Esophagus squamous epithelium (tissue), 5 donors: ENCODE measurements around the gene ANXA9. TPM values are rescaled to one million over a fixed set of nuclear protein-coding genes. Genes with fewer than 3 reads are reported as not detected.

Source experiments
- DNase-seq: peaks from one replicate; lab custom pipeline; 2025; lab: John Stamatoyannopoulos, UW
- H3K27ac ChIP-seq, 4 donors: fragments of 200-600 bp; sonication (generic); one replicate each; pipeline ENCODE4 v1.5.1; 2016 to 2019; ENCODE audit warnings: mild to moderate bottlenecking in 1 of 4
- H3K27me3 ChIP-seq, 4 donors: fragments of 200-600 bp; sonication (generic); 1 replicate in 3 of 4; 2 replicates in 1 of 4; pipeline versions ENCODE4 v1.5.1 to v1.6.0; 2017 to 2021; ENCODE audit warnings: antibody characterized with exemption in 1 of 4
- H3K36me3 ChIP-seq, 3 donors: fragments of 200-600 bp; sonication (generic); one replicate each; pipeline ENCODE4 v1.5.1; 2016 to 2019
- H3K4me1 ChIP-seq, 3 donors: fragments of 200-600 bp; sonication (generic); one replicate each; pipeline ENCODE4 v1.5.1; 2017 to 2019
- H3K4me3 ChIP-seq, 4 donors: fragments of 200-600 bp; sonication (generic); 1 replicate in 3 of 4; 2 replicates in 1 of 4; pipeline ENCODE4 v1.5.1; 2016 to 2019; ENCODE audit warnings: mild to moderate bottlenecking in 2 of 4, moderate library complexity in 1 of 4
- H3K9me3 ChIP-seq, 3 donors: fragments of 200-600 bp; sonication (generic); one replicate each; pipeline ENCODE4 v1.5.1; 2016 to 2019
- POLR2A ChIP-seq, 4 donors: fragments of 450-650 bp; IDR thresholded peaks; one replicate each; pipeline ENCODE4 v1.6.1; 2017; ENCODE audit warnings: antibody characterized with exemption in 4 of 4, mild to moderate bottlenecking in 4 of 4, moderate library complexity in 3 of 4
- WGBS, 2 donors: methylation state at CpG; one replicate each; pipeline ENCODE4 v1.1.5; 2018; 5-methylcytosine and 5-hydroxymethylcytosine counted together
- intact Hi-C: fragments of 100-400 bp; cut with DNase I; formaldehyde crosslinking; loops from one replicate; pipeline ENCODE4 v1.15.0; 2022
- total RNA-seq, 4 donors: library from RNA; depleted of rRNA; stranded (reverse); fragments of >200 nt; gene quantifications; one replicate each; pipeline ENCODE4 v1.1.0, GENCODE V29; 2016
- TF ChIP-seq, protein P1 (sequence below), 6 experiments: fragments of 450-650 bp in 4 of 6; fragments of 200-600 bp in 2 of 6; sonication (generic) in 2 of 6; IDR thresholded peaks; one replicate each; pipeline ENCODE4 v1.5.1; 2016 to 2019; ENCODE audit warnings: antibody characterized with exemption in 6 of 6, mild to moderate bottlenecking in 4 of 6, moderate library complexity in 4 of 6
- donor health status: DM: yes; HTN: yes; CAD: no.

The ANXA9 gene
- total RNA-seq, 4 donors from 2014 or later: 1.2 to 7.8 (median 4.4) TPM

DNA sequence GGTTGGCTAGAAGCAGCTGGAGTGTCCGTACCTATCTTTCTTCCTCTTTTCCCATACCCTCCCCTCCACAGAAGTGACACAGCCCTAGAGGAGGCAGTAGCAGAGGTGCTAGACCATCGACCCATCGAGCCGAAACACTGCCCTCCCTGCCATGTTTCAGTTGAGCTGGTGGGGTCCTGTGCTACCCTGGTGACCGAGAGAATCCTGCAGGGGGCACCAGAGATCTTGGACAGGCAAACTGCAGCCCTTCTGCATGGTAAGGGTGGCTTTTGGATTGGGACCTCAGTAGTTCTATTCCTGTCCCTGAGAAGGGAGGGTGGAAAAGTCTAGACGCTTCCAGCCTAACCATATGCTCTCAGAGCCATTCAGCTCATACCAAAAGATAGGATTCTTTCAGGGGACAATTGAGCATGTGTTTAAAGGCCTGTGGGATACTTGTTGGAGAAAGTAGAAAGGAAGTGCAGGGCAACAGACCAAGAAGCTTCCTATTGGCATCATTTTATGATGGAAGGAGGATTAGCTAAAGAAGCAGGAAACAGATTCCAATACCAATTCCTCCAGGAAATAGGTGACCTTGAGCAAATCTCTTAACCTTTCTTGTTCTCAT lies 42.6 kb downstream of the ANXA9 start:
- no peaks in the 10 kb centered on the region for H3K27me3 ChIP-seq
- no peak overlapping the region for H3K4me3 ChIP-seq
- peaks cover 0 to 90% (median 10%) of the 10 kb centered on the region in 3 donors for H3K36me3 ChIP-seq
- H3K27ac ChIP-seq: peak overlapping the region in 1 of 4 donors; percentile 30
- 24 to 29% methylated on average over 2 to 4 of the region's 6 CpGs for whole genome bisulfite sequencing, 2 donors
- intact Hi-C loops: loop anchor here (10.0 kb wide), 1 partner anchor 110 kb away; no protein-coding TSS in a partner anchor
- no peaks in the 10 kb centered on the region for H3K9me3 ChIP-seq
- no peak for TF ChIP-seq POLR2A (IDR thresholded peaks at IDR 0.05)
- TF ChIP-seq, protein P1, sequence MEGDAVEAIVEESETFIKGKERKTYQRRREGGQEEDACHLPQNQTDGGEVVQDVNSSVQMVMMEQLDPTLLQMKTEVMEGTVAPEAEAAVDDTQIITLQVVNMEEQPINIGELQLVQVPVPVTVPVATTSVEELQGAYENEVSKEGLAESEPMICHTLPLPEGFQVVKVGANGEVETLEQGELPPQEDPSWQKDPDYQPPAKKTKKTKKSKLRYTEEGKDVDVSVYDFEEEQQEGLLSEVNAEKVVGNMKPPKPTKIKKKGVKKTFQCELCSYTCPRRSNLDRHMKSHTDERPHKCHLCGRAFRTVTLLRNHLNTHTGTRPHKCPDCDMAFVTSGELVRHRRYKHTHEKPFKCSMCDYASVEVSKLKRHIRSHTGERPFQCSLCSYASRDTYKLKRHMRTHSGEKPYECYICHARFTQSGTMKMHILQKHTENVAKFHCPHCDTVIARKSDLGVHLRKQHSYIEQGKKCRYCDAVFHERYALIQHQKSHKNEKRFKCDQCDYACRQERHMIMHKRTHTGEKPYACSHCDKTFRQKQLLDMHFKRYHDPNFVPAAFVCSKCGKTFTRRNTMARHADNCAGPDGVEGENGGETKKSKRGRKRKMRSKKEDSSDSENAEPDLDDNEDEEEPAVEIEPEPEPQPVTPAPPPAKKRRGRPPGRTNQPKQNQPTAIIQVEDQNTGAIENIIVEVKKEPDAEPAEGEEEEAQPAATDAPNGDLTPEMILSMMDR (IDR thresholded peaks at IDR 0.05): peak; percentile 69 to 85 (median 76)
- DNase-seq: no peak
- H3K4me1 ChIP-seq: peaks cover 0 to 8% (median 3%) of the 10 kb centered on the region in 3 donors

DNA sequence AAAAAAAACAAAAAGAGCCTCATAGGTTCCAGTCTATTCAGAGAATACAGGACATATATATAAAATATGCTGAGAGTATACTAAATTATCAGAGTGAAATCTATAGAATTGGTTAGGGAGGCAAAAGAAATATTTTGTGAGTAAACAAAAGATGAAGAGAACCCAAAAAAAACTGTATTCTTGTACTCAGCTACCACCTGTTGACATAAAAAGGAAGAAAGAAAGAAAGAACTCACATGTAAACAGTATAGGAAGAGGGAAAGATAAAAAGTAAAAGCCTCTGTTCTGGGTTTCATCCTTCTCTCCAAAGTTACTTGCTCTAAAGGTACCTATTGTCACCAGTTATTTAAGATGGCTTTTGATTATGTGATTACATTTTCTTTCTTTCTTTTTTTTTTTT lies 44.4 kb downstream of the ANXA9 start:
- no peaks in the 10 kb centered on the region for H3K9me3 ChIP-seq
- H3K27me3 ChIP-seq: no peaks in the 10 kb centered on the region
- peaks cover 4 to 91% (median 10%) of the 10 kb centered on the region in 3 donors for H3K36me3 ChIP-seq
- DNase-seq: no peak
- H3K4me1 ChIP-seq: peaks cover 0 to 8% (median 3%) of the 10 kb centered on the region in 3 donors
- no peak overlapping the region for H3K4me3 ChIP-seq
- no peak overlapping the region for H3K27ac ChIP-seq
- no peak for TF ChIP-seq POLR2A (IDR thresholded peaks at IDR 0.05)
- TF ChIP-seq, protein P1 (IDR thresholded peaks at IDR 0.05): no peak
- intact Hi-C loops: loop anchor here (10.0 kb wide), 1 partner anchor 108 kb away; no protein-coding TSS in a partner anchor

DNA sequence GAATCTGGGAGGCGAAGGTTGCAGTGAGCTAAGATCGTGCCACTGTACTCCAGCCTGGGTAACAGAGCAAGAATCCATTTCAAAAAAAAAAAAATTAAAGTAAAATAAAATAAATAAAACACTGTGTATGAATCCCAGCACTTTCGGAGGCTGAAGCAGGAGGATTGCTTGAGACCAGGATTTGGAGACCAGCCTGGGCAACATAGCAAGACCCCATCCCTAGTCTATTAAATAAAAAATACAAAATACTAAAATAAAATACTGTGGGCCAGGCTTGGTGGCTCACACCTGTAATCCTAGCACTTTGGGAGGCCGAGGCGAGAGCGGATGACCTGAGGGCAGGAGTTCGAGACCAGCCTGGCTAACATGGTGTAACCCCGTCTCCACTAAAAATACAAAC lies 50.1 kb downstream of the ANXA9 start:
- no peak overlapping the region for H3K4me3 ChIP-seq
- no peaks in the 10 kb centered on the region for H3K27me3 ChIP-seq
- H3K9me3 ChIP-seq: no peaks in the 10 kb centered on the region
- peaks cover 3 to 80% (median 4%) of the 10 kb centered on the region in 3 donors for H3K36me3 ChIP-seq
- WGBS, 2 donors: 92 to 99% methylated on average over 8 of the region's 8 CpGs
- H3K27ac ChIP-seq: no peak overlapping the region
- no peak for TF ChIP-seq POLR2A (IDR thresholded peaks at IDR 0.05)
- TF ChIP-seq, protein P1 (IDR thresholded peaks at IDR 0.05): no peak
- DNase-seq: no peak
- intact Hi-C loops: no loop called here
- peaks cover 0 to 32% (median 0%) of the 10 kb centered on the region in 3 donors for H3K4me1 ChIP-seq

DNA sequence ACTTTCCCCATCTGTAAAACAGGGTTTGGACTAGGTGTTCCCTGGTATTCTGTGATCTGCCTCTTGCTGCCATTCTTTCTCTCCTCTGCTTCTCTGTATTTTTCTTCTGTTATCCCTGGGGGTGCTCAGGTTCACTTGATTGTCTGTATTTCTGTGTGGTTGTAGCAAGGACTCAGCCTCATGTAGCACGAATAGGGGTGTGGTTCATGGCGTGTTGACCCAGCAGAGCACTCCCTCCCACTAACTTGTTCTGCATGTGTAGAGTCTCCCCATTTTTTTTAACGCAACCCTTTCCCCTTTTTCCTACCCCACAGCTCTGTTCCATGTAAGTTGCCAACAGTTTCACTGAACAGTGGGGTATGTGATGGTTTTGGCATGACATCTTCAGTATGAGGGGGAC lies 53.1 kb downstream of the ANXA9 start:
- Histone ChIP-seq H3K4me1 (peaks cover 0 to 40% (median 0%) of the 10 kb centered on the region in 3 donors), H3K27ac (peak overlapping the region; percentile 45 to 90 (median 80)), H3K36me3 (peaks cover 3 to 72% (median 4%) of the 10 kb centered on the region in 3 donors), H3K27me3 (no peaks in the 10 kb centered on the region), H3K4me3 (no peak overlapping the region), H3K9me3 (no peaks in the 10 kb centered on the region)
- TF ChIP-seq, protein P1 (IDR thresholded peaks at IDR 0.05): no peak
- no peak for TF ChIP-seq POLR2A (IDR thresholded peaks at IDR 0.05)
- no peak for DNase-seq
- WGBS, 2 donors: 75 to 77% methylated on average over 3 of the region's 3 CpGs
- intact Hi-C loops: no loop called here

DNA sequence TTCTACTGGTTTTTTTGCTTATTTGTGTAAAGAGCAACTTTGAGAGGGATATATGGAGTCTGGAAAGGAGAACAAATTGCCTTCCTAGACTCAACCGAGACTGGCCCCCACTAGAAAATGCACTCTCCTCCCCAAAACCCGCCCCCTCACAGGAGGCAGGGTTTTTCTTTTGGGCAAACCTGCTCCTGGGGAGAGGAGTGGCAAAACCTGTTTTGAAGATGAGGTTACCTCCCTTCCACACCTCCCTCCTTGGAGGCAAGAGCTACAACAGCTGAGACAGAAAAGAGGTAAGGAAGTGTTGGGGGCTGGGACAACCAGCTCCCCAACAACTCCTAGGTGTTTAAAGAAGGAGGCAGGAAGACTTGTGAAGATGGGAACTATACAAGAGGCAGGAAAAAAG lies 54.3 kb downstream of the ANXA9 start, which contains the start of gene BNIPL:
TSS of gene BNIPL (plus strand) at position 231 of the 400 bp plus-strand sequence. CDS start at position 371, 140 bp downstream.
- Histone ChIP-seq H3K4me1 (peaks cover 0 to 40% (median 0%) of the 10 kb centered on the region in 3 donors), H3K4me3 (peak within 1 kb of the TSS; percentile 13 to 43 (median 40)), H3K27ac (peak within 1 kb of the TSS; percentile 28 to 90 (median 80)), H3K9me3 (no peaks in the 10 kb centered on the region), H3K27me3 (no peaks in the 10 kb centered on the region), H3K36me3 (peaks cover 0 to 72% (median 3%) of the 10 kb centered on the region in 3 donors)
- WGBS, 2 donors: 0% methylated on average over 1 to 2 of the region's 2 CpGs
- no peak for TF ChIP-seq POLR2A (IDR thresholded peaks at IDR 0.05)
- TF ChIP-seq, protein P1 (IDR thresholded peaks at IDR 0.05): no peak
- intact Hi-C loops: no loop called here
- no peak for DNase-seq
